ENCODE data around the gene RHBDD1. TPM values are rescaled to one million over a fixed set of nuclear protein-coding genes. Genes with fewer than 3 reads are reported as not detected.

The RHBDD1 gene
- total and polyA plus RNA-seq, 7 donors, result 1.8 to 28.0 (median 17.5) TPM

DNA sequence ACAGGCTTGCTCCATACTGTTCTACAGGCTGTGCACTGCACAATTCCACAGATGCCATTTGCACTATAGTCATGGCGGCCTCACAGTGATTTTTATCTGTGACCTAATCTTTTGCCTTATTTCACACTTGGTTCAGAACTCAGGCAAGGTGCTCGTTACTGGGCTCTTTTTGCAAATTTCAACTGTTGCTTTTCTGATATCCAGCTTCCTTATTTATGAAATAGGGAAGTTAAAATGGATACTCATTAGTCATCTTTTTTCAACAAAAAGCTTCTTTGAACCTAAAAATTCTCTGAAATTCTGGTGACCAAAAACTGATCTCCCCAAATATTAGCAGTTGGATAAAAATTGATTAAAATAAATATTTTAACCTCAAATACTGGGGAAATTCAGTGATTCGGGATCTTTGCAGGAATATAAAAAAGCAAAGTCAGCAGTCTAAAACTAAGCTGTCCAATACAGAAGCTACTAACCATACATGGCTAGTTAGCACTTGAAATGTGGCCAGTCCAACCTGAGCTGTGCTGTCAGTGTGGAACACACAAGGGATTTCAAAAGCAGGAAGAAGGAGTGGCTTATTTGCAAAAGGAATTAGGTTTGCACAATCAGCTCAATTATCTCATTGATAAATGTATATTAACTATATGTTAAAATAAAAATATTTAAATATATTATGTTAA is 193.7 kb downstream of the RHBDD1 start:
- intact Hi-C loops (cut with DNase I), result no loop called here
- 75 to 86% methylated on average over 3 of the region's 3 CpGs for WGBS, 2 donors

GRCh38 chr2:227030789-227031188 is 194.9 kb downstream of the RHBDD1 start:
- no peak overlapping the region for H3K4me3 ChIP-seq
- H3K27me3 ChIP-seq, result no peaks in the 10 kb centered on the region
- intact Hi-C loops (cut with DNase I), result no loop called here
- no peaks in the 10 kb centered on the region for H3K9me3 ChIP-seq
- H3K4me1 ChIP-seq, result peaks cover 0 to 23% (median 12%) of the 10 kb centered on the region in 4 donors
- 96% methylated on average over 2 of the region's 2 CpGs for WGBS, 2 donors
- no peak for DNase-seq
- H3K27ac ChIP-seq, result no peak overlapping the region
- TF ChIP-seq, protein P1, sequence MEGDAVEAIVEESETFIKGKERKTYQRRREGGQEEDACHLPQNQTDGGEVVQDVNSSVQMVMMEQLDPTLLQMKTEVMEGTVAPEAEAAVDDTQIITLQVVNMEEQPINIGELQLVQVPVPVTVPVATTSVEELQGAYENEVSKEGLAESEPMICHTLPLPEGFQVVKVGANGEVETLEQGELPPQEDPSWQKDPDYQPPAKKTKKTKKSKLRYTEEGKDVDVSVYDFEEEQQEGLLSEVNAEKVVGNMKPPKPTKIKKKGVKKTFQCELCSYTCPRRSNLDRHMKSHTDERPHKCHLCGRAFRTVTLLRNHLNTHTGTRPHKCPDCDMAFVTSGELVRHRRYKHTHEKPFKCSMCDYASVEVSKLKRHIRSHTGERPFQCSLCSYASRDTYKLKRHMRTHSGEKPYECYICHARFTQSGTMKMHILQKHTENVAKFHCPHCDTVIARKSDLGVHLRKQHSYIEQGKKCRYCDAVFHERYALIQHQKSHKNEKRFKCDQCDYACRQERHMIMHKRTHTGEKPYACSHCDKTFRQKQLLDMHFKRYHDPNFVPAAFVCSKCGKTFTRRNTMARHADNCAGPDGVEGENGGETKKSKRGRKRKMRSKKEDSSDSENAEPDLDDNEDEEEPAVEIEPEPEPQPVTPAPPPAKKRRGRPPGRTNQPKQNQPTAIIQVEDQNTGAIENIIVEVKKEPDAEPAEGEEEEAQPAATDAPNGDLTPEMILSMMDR (IDR thresholded peaks at IDR 0.05), result no peak
- TF ChIP-seq POLR2A (IDR thresholded peaks at IDR 0.05) (no peak), POLR2AphosphoS5 (IDR thresholded peaks at IDR 0.05) (no peak), EP300 (IDR thresholded peaks at IDR 0.05) (no peak)
- H3K36me3 ChIP-seq, result no peaks in the 10 kb centered on the region

More for the DNA sequence above, 193.7 kb downstream of the RHBDD1 start:
- TF ChIP-seq EP300 (IDR thresholded peaks at IDR 0.05) (no peak), POLR2A (IDR thresholded peaks at IDR 0.05) (no peak), POLR2AphosphoS5 (IDR thresholded peaks at IDR 0.05) (no peak)
- TF ChIP-seq, protein P1 (IDR thresholded peaks at IDR 0.05), result no peak
- Histone ChIP-seq H3K27me3 (no peaks in the 10 kb centered on the region), H3K4me3 (no peak overlapping the region), H3K36me3 (no peaks in the 10 kb centered on the region), H3K27ac (no peak overlapping the region), H3K4me1 (peaks cover 0 to 14% (median 10%) of the 10 kb centered on the region in 4 donors), H3K9me3 (no peaks in the 10 kb centered on the region)
- no peak for DNase-seq

- DNase-seq, result no peak
- intact Hi-C loops (cut with DNase I), result no loop called here
- no peaks in the 10 kb centered on the region for H3K9me3 ChIP-seq
- H3K27ac ChIP-seq, result no peak overlapping the region
- no peaks in the 10 kb centered on the region for H3K36me3 ChIP-seq
- no peaks in the 10 kb centered on the region for H3K27me3 ChIP-seq
- TF ChIP-seq POLR2A (IDR thresholded peaks at IDR 0.05) (no peak), POLR2AphosphoS5 (IDR thresholded peaks at IDR 0.05) (no peak), EP300 (IDR thresholded peaks at IDR 0.05) (no peak)
- TF ChIP-seq, protein P1 (IDR thresholded peaks at IDR 0.05), result no peak
- H3K4me1 ChIP-seq, result peaks cover 0 to 27% (median 15%) of the 10 kb centered on the region in 4 donors
- no peak overlapping the region for H3K4me3 ChIP-seq
- 59 to 89% methylated on average over 3 of the region's 3 CpGs for WGBS, 2 donors
Measured at GRCh38 chr2:227031379-227031778, 195.5 kb downstream of the RHBDD1 start.

DNA sequence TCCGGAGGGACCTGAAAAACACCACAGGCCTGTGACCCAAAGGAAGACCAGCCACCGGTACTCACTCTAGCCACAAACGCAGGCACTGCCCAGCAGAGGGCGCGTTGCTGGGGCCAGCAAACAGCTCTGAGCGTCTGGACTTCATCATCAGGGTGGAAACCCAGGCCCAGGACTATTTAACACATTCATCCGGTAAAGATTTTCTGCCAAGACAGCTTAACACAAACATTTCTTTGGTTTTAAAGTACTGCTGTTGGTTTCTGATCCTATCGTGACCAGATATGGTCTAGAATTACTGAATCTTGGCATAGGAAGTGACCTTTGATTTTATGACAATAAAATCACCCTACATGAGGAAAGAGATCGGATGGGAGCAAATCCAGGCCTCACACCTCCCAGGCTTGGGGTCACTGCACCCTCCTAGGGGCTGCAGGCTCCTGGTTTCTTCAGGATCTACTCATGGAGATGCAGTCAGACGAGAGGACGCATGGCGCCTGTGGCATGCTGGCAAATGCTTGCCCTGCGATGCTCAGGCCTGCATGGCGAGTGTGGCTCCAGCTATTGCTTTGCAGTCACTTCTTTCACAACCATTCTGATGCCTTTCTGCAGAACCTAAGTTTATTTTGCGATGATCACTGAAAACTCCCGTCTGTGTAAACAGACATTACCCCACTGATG is 197.8 kb downstream of the RHBDD1 start:
- Histone ChIP-seq H3K27me3 (no peaks in the 10 kb centered on the region), H3K36me3 (no peaks in the 10 kb centered on the region), H3K4me3 (no peak overlapping the region), H3K27ac (peak overlapping the region in 3 of 4 donors; percentile 47 to 72 (median 62)), H3K4me1 (peaks cover 0 to 27% (median 15%) of the 10 kb centered on the region in 4 donors), H3K9me3 (no peaks in the 10 kb centered on the region)
- WGBS, 2 donors, result 44 to 57% methylated on average over 16 of the region's 16 CpGs
- DNase-seq, result peak; percentile 79
- intact Hi-C loops (cut with DNase I), result loop anchor here (1.0 kb wide), 1 partner anchor 74 kb away; no protein-coding TSS in a partner anchor
- TF ChIP-seq, protein P1 (IDR thresholded peaks at IDR 0.05), result peak; percentile 23 to 55 (median 46)
- TF ChIP-seq POLR2AphosphoS5 (IDR thresholded peaks at IDR 0.05), result peak; percentile 38 to 89 (median 70)
- no peak for TF ChIP-seq POLR2A (IDR thresholded peaks at IDR 0.05)
- no peak for TF ChIP-seq EP300 (IDR thresholded peaks at IDR 0.05)
